Pancreas (tissue), 10 donors: ENCODE data around the gene APOA1. TPM values are rescaled to one million over a fixed set of nuclear protein-coding genes. Genes with fewer than 3 reads are reported as not detected.
A peak's percentile ranks its signal among the peaks of the same experiment; 100 is the strongest.

Source experiments
- ATAC-seq, 4 donors: fragments of 200-7000 bp; cut with Tn5 transposase; one replicate each; pipeline versions ENCODE4 v1.8.0 to v1.9.1; 2020; ENCODE audit warnings: mild to moderate bottlenecking in 4 of 4, moderate library complexity in 4 of 4
- DNase-seq, 6 donors: peaks; one replicate each; pipeline ENCODE4 v3.0.0-alpha.2; 2020
- FAIRE-seq: peaks from 2 replicates; lab custom pipeline; 2012; peaks lifted over from hg19 to GRCh38; lab: Jason Lieb, UNC
- H3K27ac ChIP-seq, 4 donors: fragments of 200-600 bp; sonication (generic); 1 replicate in 3 of 4; 2 replicates in 1 of 4; pipeline versions ENCODE4 v1.5.0 to v1.8.0; 2020
- H3K27me3 ChIP-seq, 4 donors: fragments of 200-600 bp; one replicate each; pipeline ENCODE4 v1.8.0; 2021
- H3K36me3 ChIP-seq, 3 donors: fragments of 200-600 bp; sonication (generic) in 1 of 3; one replicate each; pipeline versions ENCODE4 v1.5.0 to v1.8.0; 2020 to 2021
- H3K4me1 ChIP-seq, 3 donors: fragments of 200-600 bp; one replicate each; pipeline ENCODE4 v1.8.0; 2021
- H3K4me3 ChIP-seq, 4 donors: fragments of 200-600 bp; sonication (generic) in 2 of 4; one replicate each; pipeline versions ENCODE4 v1.5.0 to v1.8.0; 2020 to 2021
- H3K9me3 ChIP-seq, 4 donors: fragments of 200-600 bp; one replicate each; pipeline ENCODE4 v1.8.0; 2021
- CTCF ChIP-seq, 4 donors: fragments of 200-600 bp; sonication (generic) in 3 of 4; IDR thresholded peaks; one replicate each; pipeline versions ENCODE4 v1.5.0 to v1.8.0; 2021; ENCODE audit warnings: antibody characterized with exemption in 4 of 4
- WGBS, 2 donors: extraction: QIAGEN DNeasy Blood & Tissue Kit; methylation state at CpG; one replicate each; pipeline ENCODE4 v1.1.7; 2013; 5-methylcytosine and 5-hydroxymethylcytosine counted together
- intact Hi-C, 3 donors: fragments of 100-400 bp; cut with DNase I; formaldehyde crosslinking; loops; one replicate each; pipeline versions ENCODE4 v1.11.1 to v1.14.2; 2022
- polyA plus RNA-seq, 2 donors: library from polyadenylated mRNA; stranded (reverse); fragments of 200-250 nt; gene quantifications; one replicate each; pipeline ENCODE4 v1.2.3, GENCODE V29; 2013
- total RNA-seq, 6 donors: library from RNA; stranded (reverse); fragmentation: NEBNext Ultra II Directional in 4 of 6; extraction: Animal tissue kit (Norgen Biotek cat#: 25700) in 4 of 6; gene quantifications; one replicate each; pipeline versions ENCODE4 v1.2.1 to v1.2.4, GENCODE V29; 2021 to 2023
- donor health status: healthy with polysubstance abuse.
- donor health status: DM: no; HTN: no; CAD: no; lungs with moderate emphysema.
- donor health status: DM: no; HTN: no; CAD: no.
- donor health status: control.
- donor health status: control.
- donor health status: Bipolar disorder and iron deficiency.
- donor health status: DM: yes; HTN: yes; CAD: no.
- donor health status: DM: no; HTN: no; CAD: no.
- donor health status: DM: no; HTN: no; CAD: no.
- donor health status: DM: yes; HTN: yes; CAD: no.

Gene APOA1
- total and polyA plus RNA-seq, 8 donors = 0.16 to 5.2 (median 1.0) TPM; not detected in 3

GRCh38 chr11:116879800-116880625 lies 42.6 kb upstream of the APOA1 start:
- DNase-seq (peak in 1 of 6 donors; percentile 25), ATAC-seq (peak; percentile 74 to 98 (median 96)), FAIRE-seq (peak; percentile 81)
- intact Hi-C loops = loop anchor here (5.0 to 10.0 kb wide), 2 partner anchors 225 to 227 kb away; no protein-coding TSS in a partner anchor
- WGBS, 2 donors = 38 to 45% methylated on average over 5 of the region's 5 CpGs
- H3K27me3 ChIP-seq = no peaks in the 10 kb centered on the region
- no peak overlapping the region for H3K27ac ChIP-seq
- H3K4me3 ChIP-seq = no peak overlapping the region
- peak in 2 of 4 donors; percentile 53 to 56 for TF ChIP-seq CTCF (IDR thresholded peaks at IDR 0.05)
- H3K4me1 ChIP-seq = no peaks in the 10 kb centered on the region
- H3K9me3 ChIP-seq = no peaks in the 10 kb centered on the region
- H3K36me3 ChIP-seq = peaks cover 0 to 7% (median 0%) of the 10 kb centered on the region in 3 donors

DNA sequence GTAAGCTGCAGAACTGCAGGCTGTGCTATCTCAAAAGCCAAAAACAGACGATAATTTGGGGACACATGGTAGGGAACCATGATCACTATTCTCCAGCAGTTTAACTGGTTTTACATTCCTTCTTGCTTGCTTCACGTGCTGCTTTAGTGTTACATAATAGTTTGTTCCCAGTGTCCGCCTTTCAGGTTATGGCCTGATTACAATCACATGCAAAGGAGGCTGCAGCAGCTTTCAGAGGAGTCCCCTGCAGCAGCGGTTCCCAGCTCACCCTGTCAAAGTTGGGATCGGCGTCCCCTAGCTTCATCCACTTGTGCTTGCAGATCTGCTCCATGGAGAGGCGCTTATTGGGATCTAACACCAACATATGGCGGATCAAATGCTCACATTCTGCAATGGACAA lies 39.2 kb upstream of the APOA1 start:
- H3K27me3 ChIP-seq = no peaks in the 10 kb centered on the region
- TF ChIP-seq CTCF (IDR thresholded peaks at IDR 0.05) = no peak
- no peaks in the 10 kb centered on the region for H3K4me1 ChIP-seq
- no peak overlapping the region for H3K27ac ChIP-seq
- no peak for ATAC-seq
- FAIRE-seq = no peak
- intact Hi-C loops = loop anchor here in 2 of 3 donors (5.0 to 10.0 kb wide), 2 partner anchors 228 to 231 kb away; no protein-coding TSS in a partner anchor
- DNase-seq = no peak
- no peaks in the 10 kb centered on the region for H3K9me3 ChIP-seq
- H3K36me3 ChIP-seq = peaks cover 0 to 30% (median 5%) of the 10 kb centered on the region in 3 donors
- H3K4me3 ChIP-seq = no peak overlapping the region
- WGBS, 2 donors = 86 to 87% methylated on average over 8 of the region's 8 CpGs

DNA sequence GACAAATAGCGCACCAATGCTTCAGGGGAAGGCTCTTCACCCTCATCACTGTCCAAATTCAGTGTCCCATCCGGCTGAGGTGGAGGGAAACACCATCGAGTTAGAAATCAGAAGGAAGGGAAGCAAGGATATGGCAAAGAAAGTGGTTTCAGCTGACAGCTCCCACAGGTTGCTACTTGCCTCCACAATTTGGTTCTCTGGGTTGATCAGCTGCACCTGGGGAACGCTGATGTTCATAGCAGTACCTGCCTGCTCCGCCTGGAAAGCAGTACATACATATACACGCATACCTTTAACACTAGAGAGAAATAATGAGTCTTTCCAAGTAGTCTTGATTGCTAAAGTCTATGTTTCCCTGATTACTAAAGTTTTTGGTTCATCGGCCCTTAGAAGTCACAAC lies 37.8 kb upstream of the APOA1 start:
- intact Hi-C loops = loop anchor here in 2 of 3 donors (5.0 to 10.0 kb wide), 2 partner anchors 230 to 232 kb away; no protein-coding TSS in a partner anchor
- no peak for FAIRE-seq
- no peak for ATAC-seq

DNA sequence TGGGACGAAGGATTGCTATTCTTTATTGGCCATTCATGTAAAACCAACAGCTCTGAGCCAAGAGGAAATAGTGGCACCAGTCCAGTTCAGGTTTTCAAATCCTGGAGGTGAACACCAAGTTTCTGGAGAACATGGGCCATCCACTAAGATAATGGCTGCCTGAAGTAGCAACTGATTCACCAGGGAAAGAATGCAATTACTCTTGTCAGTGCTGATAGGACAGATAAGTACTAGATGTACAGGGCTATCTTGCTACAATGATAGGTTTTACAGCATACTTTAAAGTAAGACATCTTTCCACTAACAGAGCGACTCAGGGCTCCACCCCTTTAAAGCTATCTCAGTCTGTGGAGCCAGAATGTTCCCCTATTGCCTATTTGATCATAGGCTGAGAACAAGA lies 36.8 kb upstream of the APOA1 start:
- H3K4me3 ChIP-seq = no peak overlapping the region
- no peak for TF ChIP-seq CTCF (IDR thresholded peaks at IDR 0.05)
- DNase-seq (no peak), ATAC-seq (no peak), FAIRE-seq (no peak)
- H3K9me3 ChIP-seq = no peaks in the 10 kb centered on the region
- no peaks in the 10 kb centered on the region for H3K27me3 ChIP-seq
- 75 to 78% methylated on average over 2 of the region's 2 CpGs for WGBS, 2 donors
- peaks cover 4 to 40% (median 5%) of the 10 kb centered on the region in 3 donors for H3K36me3 ChIP-seq
- H3K4me1 ChIP-seq = no peaks in the 10 kb centered on the region
- H3K27ac ChIP-seq = no peak overlapping the region
- intact Hi-C loops = loop anchor here in 1 of 3 donors (10.0 kb wide), 1 partner anchor 231 kb away; no protein-coding TSS in a partner anchor

More for the DNA sequence above, 37.8 kb upstream of the APOA1 start:
- WGBS, 2 donors = 95% methylated on average over 7 of the region's 7 CpGs
- DNase-seq = no peak
- Histone ChIP-seq H3K4me3 (no peak overlapping the region), H3K9me3 (no peaks in the 10 kb centered on the region), H3K27me3 (no peaks in the 10 kb centered on the region), H3K36me3 (peaks cover 0 to 30% (median 5%) of the 10 kb centered on the region in 3 donors), H3K4me1 (no peaks in the 10 kb centered on the region), H3K27ac (no peak overlapping the region)
- no peak for TF ChIP-seq CTCF (IDR thresholded peaks at IDR 0.05)
